Panc1 (cell line): ENCODE data around the gene ACSL6.

Source experiments
- POLR2AphosphoS5 ChIP-seq: IDR thresholded peaks from 2 replicates; pipeline ENCODE4 v1.6.1; 2012; ENCODE audit warnings: mild to moderate bottlenecking, low read depth, low read length, moderate library complexity
- SIN3A ChIP-seq: IDR thresholded peaks from 2 replicates; pipeline ENCODE4 v1.6.1; 2012; ENCODE audit warnings: low read depth, mild to moderate bottlenecking, low read length, moderate library complexity, borderline replicate concordance; ENCODE audit not compliant: insufficient read depth
- TCF7L2 ChIP-seq: IDR thresholded peaks from 2 replicates; pipeline ENCODE4 v1.6.1; 2011; ENCODE audit warnings: mild to moderate bottlenecking, low read depth, low read length, inconsistent platforms
- TF ChIP-seq, protein P1 (sequence below): fragments of 450-650 bp; IDR thresholded peaks from 2 replicates; pipeline ENCODE4 v1.5.1; 2017; ENCODE audit warnings: mild to moderate bottlenecking
- TF ChIP-seq, protein P2 (sequence below), 2 experiments: IDR thresholded peaks; 2 replicates each; pipeline ENCODE4 v1.6.1; 2011 to 2012; ENCODE audit warnings: low read depth in 2 of 2, control low read depth in 1 of 2, low read length in 1 of 2, mild to moderate bottlenecking in 1 of 2, moderate library complexity in 1 of 2; ENCODE audit not compliant: insufficient read depth in 1 of 2

DNA sequence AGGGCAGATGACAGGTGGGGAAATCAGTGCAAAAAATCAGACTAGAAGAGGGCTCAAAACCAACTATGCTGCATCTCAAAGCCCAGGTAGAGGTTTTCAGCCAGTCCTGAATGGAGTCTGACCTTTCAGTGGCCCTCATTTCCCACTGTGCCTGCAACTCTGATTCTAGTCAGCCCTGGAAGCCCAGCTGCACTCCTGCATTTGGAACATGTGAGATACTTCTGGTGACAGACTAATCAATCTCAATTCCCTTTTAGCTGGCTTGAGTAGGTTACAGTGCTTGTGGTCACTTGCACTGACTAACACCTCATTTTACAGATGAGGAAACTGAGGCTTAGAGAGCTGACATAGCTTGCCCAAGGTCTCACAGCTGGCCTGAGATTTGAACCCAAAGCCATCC lies 7.9 kb upstream of the ACSL6 start:
- TF ChIP-seq, protein P1, sequence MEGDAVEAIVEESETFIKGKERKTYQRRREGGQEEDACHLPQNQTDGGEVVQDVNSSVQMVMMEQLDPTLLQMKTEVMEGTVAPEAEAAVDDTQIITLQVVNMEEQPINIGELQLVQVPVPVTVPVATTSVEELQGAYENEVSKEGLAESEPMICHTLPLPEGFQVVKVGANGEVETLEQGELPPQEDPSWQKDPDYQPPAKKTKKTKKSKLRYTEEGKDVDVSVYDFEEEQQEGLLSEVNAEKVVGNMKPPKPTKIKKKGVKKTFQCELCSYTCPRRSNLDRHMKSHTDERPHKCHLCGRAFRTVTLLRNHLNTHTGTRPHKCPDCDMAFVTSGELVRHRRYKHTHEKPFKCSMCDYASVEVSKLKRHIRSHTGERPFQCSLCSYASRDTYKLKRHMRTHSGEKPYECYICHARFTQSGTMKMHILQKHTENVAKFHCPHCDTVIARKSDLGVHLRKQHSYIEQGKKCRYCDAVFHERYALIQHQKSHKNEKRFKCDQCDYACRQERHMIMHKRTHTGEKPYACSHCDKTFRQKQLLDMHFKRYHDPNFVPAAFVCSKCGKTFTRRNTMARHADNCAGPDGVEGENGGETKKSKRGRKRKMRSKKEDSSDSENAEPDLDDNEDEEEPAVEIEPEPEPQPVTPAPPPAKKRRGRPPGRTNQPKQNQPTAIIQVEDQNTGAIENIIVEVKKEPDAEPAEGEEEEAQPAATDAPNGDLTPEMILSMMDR, result no peak
- TF ChIP-seq, protein P2, sequence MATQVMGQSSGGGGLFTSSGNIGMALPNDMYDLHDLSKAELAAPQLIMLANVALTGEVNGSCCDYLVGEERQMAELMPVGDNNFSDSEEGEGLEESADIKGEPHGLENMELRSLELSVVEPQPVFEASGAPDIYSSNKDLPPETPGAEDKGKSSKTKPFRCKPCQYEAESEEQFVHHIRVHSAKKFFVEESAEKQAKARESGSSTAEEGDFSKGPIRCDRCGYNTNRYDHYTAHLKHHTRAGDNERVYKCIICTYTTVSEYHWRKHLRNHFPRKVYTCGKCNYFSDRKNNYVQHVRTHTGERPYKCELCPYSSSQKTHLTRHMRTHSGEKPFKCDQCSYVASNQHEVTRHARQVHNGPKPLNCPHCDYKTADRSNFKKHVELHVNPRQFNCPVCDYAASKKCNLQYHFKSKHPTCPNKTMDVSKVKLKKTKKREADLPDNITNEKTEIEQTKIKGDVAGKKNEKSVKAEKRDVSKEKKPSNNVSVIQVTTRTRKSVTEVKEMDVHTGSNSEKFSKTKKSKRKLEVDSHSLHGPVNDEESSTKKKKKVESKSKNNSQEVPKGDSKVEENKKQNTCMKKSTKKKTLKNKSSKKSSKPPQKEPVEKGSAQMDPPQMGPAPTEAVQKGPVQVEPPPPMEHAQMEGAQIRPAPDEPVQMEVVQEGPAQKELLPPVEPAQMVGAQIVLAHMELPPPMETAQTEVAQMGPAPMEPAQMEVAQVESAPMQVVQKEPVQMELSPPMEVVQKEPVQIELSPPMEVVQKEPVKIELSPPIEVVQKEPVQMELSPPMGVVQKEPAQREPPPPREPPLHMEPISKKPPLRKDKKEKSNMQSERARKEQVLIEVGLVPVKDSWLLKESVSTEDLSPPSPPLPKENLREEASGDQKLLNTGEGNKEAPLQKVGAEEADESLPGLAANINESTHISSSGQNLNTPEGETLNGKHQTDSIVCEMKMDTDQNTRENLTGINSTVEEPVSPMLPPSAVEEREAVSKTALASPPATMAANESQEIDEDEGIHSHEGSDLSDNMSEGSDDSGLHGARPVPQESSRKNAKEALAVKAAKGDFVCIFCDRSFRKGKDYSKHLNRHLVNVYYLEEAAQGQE (IDR thresholded peaks at IDR 0.05; ENCODE audit: insufficient read depth in 1 of 2, low read depth in 2 of 2, low read length in 1 of 2), result no peak
- no peak for TF ChIP-seq POLR2AphosphoS5
- no peak for TF ChIP-seq SIN3A
- no peak for TF ChIP-seq TCF7L2
